SU-DHL-6 (cell line): ENCODE data around the gene GARNL3.

ENCODE experiments used
- CTCF ChIP-seq: fragments of 200-600 bp; sonication (generic); IDR thresholded peaks from one replicate; pipeline ENCODE4 v1.5.1; 2017; ENCODE audit warnings: antibody characterized with exemption, mild to moderate bottlenecking, low read length, moderate library complexity; ENCODE audit not compliant: insufficient read depth, poor library complexity, severe bottlenecking
- EZH2phosphoT487 ChIP-seq: fragments of 200-600 bp; sonication (generic), shearing (Covaris generic); conservative IDR thresholded peaks from 2 replicates; pipeline ENCODE4 v1.6.1; 2018; ENCODE audit warnings: mild to moderate bottlenecking, antibody characterized with exemption, low read length, moderate library complexity, mixed read lengths

GRCh38 chr9:127258606-127259471 lies 5.7 kb upstream of the GARNL3 start:
- TF ChIP-seq CTCF: no peak
- TF ChIP-seq EZH2phosphoT487: no peak
